RPMI8226 (cell line): ENCODE results near the gene RANBP3.

Experiments used
- DNase-seq: peaks from one replicate; pipeline ENCODE4 v3.0.0-alpha.2; 2015

RANBP3 gene

DNA sequence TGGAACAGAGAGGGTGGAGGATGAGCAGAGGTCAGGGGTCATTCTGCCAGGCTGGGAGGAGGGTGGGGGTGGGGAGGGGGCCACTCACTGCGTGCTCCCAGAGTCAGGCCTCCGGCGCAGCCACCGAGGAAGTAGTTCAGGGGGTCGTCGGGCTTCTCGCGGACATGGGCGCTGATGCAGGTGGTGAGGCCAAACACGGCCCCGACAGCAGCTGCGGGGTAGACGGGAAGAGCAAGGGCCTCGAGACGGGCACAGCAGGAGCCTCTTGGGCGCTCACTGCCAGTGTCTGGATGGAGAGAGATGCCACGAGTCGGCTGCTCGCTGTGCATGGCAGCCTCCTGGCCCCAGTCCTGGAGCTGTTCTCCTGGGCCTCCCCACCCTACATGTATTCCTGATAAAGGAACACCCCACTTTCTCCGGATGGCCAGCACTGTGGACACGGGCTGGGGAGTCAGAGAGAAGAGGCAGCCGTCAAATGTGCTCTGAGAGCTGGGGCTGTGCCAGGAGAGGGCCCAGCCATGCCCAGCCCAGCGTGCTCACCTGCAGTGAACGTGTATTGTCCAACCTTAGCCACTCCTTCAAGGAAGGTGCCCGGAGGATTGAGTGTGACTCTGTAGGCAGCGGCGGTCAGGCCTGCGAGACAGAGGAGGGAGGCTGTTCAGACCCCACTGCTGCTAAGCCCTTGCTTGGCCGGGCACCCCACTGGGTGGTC lies 81.4 kb downstream of the RANBP3 start:
- no peak for DNase-seq

- no peak for DNase-seq
Observed at GRCh38 chr19:5895890-5896289, 82.0 kb downstream of the RANBP3 start.

DNA sequence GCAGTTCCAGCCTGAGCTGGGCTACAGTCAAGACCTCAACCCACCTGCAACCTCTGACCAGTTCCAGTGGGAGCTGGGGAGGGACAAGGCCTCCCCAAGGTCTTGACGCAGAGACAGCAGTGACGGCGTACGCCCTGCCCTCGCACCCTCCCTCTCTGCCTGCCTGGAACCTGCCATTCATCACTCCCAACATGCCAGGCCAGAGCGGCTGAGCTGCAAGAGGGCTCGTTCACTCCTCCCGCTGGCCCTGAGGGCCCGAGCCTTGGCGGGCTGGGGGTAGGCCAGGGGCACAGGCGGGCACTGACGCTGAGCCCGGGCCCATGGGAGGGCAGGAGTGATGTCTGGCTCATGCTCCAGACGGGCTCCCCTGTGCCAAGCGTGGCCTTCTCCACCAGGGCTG lies 82.5 kb downstream of the RANBP3 start:
- no peak for DNase-seq

- DNase-seq = no peak
Observed at GRCh38 chr19:5894704-5895349, 83.1 kb downstream of the RANBP3 start.

DNA sequence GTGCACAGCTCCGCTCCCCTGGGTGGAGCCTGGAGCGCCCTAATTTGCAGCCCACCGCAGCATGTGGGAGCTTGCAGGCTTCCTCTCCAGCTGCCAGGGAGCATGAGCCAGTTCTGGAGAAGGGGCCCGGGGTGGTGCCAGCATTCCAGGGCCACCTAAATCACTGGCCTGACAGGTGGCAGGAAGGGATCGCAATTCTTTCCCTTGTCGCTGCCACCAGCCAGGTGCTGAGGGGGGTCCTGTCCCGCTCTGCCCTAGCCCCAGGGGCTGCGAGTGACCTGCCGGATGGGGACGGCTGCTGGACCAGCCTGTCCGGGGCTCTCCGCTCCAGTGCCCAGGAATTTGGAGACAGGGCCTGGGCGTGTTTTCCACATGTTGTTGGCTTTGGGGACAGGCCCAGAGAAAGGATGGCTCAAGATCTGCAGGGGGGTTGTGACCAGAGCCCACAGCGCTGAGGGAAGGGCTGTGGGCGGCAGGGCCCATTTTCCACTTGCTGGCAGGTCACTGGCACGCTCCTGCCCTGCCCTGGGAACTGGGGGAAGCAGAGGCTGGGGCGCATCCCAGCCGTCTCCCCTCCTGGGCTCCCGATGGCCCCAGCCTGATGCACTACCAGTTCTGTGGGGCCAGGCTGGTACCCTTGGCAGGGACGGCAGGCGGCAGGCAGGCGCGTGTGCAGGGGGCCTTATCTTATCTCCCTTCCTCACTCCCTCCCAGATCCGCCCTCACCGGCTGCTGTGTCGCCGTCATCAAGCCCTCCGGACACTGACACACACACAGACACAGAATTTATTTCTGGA lies 83.8 kb downstream of the RANBP3 start:
- no peak for DNase-seq

- DNase-seq = no peak
Observed at GRCh38 chr19:5893296-5893903, 84.5 kb downstream of the RANBP3 start.

GRCh38 chr19:5892772-5893275 lies 85.1 kb downstream of the RANBP3 start:
- no peak for DNase-seq

- DNase-seq = peak; percentile 54
Observed at GRCh38 chr19:5891938-5892771, 85.8 kb downstream of the RANBP3 start.

- DNase-seq = peak; percentile 24
Observed at GRCh38 chr19:5891572-5891937, 86.4 kb downstream of the RANBP3 start.

GRCh38 chr19:5890099-5890498 lies 87.8 kb downstream of the RANBP3 start:
- DNase-seq = no peak

- no peak for DNase-seq
Observed at GRCh38 chr19:5889288-5889971, 88.5 kb downstream of the RANBP3 start.

GRCh38 chr19:5884065-5884811 lies 93.7 kb downstream of the RANBP3 start:
- peak; percentile 52 for DNase-seq

GRCh38 chr19:5883157-5883873 lies 94.6 kb downstream of the RANBP3 start:
- peak; percentile 71 for DNase-seq

DNA sequence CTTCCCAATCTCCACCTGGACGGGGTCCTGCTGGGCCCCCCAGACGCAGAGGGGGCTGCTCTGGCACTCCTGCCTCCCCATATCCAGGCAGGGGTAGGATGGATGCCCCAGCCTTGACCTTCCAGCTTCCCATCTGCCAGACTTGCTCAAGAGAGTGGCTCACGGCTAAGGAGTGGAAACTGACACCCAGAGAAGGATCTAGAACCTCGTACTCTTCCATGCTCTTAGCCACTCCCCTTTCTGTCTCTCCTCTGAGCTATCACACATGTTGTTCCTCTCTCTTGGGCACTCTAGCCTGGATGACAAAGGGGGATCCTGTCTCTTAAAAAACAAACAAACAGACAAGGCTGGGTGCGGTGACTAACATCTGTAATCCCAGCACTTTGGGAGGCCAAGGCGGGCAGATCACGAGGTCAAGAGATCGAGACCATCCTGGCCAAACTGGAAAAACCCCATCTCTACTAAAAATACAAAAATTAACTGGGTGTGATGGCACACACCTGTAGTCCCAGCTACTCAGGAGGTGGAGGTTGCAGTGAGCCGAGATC lies 95.4 kb downstream of the RANBP3 start:
- DNase-seq = no peak

DNA sequence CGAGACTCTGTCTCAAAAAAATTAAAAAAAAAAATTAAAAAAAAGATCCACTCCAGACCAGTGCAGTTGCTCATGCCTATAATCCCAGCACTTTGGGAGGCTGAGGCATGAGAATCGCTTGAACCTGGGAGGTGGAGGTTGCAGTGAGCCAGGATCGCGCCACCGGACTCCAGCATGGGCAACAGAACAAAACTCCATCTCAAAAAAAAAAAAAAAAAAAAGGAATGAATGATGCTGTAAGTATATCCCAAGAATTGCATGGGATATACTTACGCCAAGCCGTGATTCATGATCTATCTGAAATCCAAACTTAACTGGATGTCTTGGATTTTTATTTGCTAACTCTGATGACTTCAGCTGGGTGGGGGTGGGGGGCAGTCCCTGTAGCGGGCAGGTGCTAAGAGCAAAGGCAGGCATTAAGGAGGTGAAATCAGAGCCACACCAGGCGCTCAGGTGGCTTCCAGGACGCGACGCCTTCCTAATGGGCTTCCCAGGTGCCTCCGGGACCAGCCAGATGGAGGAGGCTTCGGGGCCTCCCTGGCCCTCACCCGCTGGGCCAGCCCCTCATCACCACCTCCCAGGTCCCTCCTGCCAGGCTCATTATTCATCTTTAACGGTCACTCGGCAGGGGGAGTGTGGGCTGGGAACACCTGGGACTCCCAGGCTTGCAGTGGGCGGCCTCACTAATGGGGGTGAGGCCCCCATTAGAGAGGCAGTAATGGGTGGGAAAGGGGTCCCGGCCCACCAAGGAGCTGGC lies 96.2 kb downstream of the RANBP3 start:
- no peak for DNase-seq

DNA sequence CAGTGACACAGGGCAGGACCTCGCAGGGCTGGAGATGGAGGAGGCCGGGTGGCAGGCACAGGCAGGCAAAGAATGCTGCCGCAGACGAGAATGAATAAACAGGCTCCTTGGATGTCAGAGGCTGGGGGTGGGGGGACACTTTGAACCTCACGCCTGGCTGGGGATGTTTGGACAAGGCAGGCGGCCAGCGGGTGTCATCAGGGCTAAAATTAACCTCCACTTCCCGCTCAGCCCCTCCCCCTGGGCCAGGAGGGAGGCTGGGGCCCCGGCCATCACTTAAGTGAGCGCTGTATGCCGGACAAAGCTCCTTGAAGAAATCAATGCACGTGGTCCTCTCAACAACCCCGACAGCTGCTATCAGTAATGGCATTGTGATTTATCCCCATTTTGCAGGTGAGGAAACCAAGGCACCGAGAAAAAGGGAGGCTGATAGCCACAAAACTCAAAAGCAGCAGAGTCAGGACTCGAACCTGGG lies 97.3 kb downstream of the RANBP3 start:
- DNase-seq = peak; percentile 53

GRCh38 chr19:5880196-5880595 lies 97.7 kb downstream of the RANBP3 start:
- no peak for DNase-seq

DNA sequence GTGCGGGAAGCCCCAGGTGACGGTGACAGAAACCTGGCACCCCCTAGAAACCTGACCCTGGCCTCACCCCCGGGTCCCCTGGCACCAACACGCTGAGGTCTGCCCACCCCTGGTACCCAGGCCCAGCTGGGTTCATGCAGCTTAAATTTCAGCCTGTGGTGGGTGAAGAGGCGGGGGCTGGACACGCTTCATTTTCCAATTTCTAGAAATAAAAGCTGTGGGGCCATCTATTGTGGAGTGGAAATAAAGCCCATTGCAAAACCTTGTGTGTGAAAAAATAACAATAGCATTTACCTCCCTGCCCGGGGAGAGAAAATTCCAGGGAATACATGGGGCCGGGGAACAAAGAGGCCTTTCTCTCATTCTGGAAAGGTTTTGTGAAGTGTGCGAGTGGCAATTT lies 100.1 kb downstream of the RANBP3 start:
- no peak for DNase-seq

GRCh38 chr19:5877427-5877826 lies 100.5 kb downstream of the RANBP3 start:
- no peak for DNase-seq
